HG03571 (cell line): Measurements from ENCODE around the gene LRRC74A.

ENCODE experiments used
- ATAC-seq: cut with Tn5 transposase; IDR thresholded peaks from one replicate; pipeline ENCODE4 v1.9.1; 2021; ENCODE audit not compliant: unreplicated experiment

LRRC74A gene

GRCh38 chr14:76808990-76809389 is 17.2 kb upstream of the LRRC74A start:
- ATAC-seq, result no peak

- ATAC-seq, result no peak
Observed at GRCh38 chr14:76810525-76810924, 15.7 kb upstream of the LRRC74A start.

DNA sequence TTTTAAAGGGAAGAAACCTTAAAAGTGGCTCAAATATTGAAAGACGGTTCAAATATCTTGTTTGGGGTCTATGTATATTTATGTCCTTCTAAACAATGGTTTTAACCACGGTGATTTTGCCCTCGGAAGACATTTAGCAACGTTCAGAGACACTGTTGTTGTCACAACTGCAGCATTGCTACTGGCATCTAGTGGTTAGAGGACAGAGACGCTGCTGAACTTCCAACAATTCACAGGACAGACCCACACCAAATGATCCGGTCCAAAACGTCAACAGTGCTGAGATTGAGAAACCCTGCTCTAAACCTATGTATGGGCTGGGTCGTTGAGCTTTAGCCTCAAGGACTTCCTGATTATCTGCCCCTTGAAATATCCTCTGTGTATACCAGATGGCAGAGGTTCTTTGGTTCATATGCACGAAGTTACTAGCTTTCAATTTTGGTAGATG is 15.2 kb upstream of the LRRC74A start:
- ATAC-seq, result no peak

DNA sequence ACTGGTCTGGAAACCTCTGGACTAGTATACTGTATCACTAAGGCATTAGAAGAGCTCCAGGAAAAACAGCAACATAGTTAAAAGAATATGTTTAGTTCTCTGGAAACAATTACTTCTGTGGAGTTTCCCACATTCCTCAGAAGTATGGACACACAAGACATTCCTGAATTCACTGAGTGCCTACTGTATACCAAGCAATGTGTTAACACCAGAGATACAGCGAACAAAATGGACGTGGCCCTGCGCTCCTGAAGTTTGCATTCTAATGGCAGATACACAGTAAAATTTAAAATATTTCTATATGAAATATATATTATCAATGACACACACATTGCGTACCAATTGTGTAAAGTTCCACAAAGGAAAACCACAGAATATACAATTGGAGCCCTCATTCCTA is 14.6 kb upstream of the LRRC74A start:
- ATAC-seq, result no peak

DNA sequence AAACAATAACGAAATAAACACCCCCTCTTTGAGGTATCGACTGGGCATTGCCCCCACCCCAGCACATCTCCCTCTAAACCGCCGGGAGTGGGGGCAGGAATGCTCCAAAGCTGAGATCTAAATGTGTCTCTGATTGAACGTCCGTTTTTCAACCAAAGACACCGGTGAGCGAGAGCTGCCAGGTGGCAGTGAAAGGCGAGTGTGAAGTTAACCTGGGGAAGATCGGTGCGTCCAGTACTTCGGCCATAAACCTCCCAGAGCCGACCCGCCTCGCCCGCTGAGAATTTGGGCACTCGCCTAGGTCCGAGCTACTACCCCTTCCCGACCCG is 14.2 kb upstream of the LRRC74A start:
- ATAC-seq, result no peak

DNA sequence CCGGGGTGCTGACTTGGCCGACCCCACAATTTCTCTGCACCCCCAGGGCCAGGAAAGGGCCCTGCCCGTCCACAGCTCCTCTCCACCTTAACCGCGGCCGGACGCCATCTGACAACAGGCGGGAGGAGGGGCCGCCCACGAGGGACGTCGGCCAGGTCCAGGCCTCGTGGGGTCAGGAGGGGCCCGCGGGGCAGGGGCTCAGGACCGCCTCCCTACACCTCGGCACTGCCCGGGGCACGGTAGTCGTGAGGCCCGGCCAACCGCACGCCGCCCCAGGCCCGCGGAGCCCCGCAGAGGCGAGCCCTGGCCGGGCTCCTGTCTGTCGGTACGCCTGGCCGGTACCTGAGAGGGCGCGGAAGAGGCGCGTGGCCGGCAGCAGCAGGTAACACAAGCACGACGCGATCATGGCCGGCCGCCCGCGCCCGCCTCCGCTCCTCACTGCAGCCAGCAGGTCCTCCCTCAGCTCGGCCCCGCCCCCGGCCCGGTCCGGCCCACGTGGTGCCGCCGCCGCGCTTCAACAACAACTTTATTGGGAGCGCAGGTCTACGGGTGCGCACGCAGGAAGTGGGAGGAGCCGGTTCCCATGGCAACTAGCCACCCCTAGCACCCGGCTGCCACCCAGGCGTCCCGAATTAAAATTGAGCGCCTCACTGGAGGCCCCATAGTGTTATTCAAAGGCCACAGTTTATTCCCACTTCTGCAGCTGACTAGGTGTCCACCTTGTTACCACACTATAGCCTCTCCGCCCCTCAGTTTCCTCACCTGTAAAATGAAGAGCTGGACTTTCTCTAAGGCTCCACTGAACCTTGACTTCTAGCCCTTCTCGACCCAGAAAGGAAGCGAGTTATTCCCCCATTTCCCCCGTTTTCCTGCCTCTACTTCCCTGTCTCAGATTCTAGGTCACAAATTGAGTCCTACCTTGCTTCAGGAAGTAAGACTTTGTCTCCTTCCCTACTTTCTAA is 13.5 kb upstream of the LRRC74A start, which contains the start of gene ANGEL1:
ANGEL1 (minus strand) TSS at position 461 of the 962 bp plus-strand sequence; CDS start at position 406, 55 bp downstream.
- peak; percentile 79 for ATAC-seq

- no peak for ATAC-seq
Observed at GRCh38 chr14:76814726-76815645, 11.2 kb upstream of the LRRC74A start.

DNA sequence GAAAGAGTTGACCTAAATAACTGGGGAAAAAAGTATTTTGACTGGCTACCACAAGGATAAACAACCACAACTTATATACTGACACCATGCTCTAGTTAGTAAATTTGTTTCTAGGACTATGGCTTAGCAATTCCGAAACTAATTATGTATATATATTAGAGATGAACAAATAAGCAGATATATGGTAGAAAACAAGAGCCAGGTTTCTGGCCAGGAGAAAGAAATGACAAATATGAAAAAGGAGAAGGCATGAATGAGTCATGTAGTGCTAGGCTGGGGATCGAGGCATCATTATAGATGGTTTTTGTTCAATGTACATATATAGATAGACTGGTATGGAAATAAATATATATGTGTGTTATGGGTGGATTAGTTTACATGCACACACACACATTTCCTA is 5.5 kb upstream of the LRRC74A start:
- no peak for ATAC-seq

- no peak for ATAC-seq
Observed at GRCh38 chr14:76827696-76828296, 1.6 kb downstream of the LRRC74A start.

GRCh38 chr14:76828339-76829012 is 2.3 kb downstream of the LRRC74A start:
- ATAC-seq, result no peak

GRCh38 chr14:76829013-76829365 is 2.8 kb downstream of the LRRC74A start:
- no peak for ATAC-seq

GRCh38 chr14:76829650-76830421 is 3.6 kb downstream of the LRRC74A start:
- no peak for ATAC-seq

DNA sequence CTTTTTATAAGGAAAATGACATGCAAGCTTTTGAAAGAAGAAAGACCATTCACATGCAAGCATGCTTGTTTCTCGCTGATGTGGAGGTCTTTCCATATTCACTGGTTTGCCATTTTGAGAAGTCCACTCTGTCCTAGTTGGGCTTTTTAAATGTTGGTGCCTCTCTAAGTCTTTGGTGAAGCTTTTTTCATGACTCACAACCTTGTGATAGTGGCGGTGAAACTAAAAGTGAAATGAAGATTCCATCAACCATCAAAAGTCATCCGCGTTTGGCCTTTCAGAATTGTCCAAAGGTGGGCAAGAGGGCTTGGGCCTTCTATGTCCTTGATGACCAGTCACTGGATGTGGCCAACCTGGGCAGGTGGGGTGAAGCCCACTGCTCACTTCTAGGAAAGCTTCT is 4.3 kb downstream of the LRRC74A start:
- no peak for ATAC-seq

DNA sequence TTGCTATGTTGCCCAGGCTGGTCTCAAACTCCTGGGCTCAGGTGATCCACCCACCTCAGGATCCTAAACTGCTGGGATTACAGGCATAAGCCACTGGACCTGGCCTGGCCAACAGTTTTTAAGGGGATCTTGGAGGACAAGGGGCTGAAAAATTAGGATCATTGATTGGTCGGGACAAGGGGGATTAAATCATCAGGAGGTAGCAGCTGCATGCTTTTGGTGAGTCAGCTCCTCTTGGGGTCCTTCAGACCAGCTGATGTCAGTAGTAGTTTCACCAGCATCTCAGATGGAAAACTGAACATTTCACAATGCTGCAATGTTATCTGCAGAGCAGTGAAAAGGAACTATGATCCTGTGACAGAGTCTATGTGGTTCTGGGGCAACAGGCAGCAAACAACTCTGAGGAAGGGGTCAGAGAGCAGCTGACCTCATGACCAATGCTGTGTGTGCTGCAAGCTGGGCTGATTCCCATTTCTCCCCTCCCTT is 6.3 kb downstream of the LRRC74A start:
- ATAC-seq, result no peak

DNA sequence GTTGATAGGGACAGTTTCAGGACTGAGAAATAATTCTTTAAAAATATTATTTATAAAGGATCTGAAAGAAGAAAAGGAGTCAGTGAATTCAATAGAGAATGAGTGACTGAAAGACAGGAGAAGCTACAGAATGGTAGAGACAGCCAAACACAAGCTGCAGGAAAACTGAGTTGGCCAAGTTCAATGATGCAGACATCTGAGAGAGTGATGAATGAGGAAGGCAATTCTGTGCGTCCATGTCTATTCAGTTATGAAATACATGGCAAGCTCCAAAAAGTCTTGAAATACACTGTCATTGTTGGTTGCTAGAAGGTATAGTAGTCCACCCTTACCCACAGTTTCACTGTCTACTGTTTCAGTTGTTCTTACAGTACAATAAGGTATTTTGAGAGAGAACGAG is 6.8 kb downstream of the LRRC74A start:
- no peak for ATAC-seq

DNA sequence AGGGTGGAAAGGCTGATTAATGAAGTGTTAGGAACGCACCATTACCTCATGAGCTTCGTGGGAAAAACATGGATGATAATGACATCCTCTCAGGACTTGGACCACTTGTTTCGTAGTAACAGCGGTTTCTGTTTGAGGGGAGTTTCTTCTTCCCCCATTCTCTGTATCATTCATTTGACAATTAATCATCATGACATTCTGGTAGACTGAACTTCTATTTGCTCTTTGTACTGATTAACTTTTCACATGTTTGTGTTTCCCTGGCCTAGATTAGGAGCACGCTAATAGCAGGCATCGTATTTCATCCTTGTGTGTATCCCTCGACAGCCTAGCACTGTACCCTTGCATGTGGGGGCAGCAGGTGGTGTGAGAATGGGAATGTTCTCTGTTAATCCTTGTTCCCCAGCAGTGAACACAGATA is 8.0 kb downstream of the LRRC74A start:
- no peak for ATAC-seq

GRCh38 chr14:76836029-76836630 is 9.9 kb downstream of the LRRC74A start:
- ATAC-seq, result no peak

DNA sequence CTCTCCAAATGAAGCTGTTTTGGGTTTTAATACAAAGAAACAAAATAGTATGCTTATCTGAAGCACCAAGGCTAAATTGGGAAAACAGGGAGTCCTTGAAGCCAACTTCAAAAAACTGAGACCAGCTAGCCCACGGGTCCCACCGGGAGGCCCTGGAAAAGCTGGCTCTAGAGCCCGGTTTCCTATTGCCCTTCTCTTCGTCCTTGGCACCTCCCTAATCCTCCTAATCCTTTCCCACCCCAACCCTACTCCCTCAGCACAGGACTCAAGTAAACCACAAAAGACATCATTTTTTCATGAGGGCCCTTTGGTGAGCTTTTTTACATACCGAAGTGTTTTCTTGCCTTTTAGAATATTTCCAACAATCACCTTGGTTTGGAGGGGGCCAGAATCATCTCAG is 11.3 kb downstream of the LRRC74A start:
- ATAC-seq, result no peak

- no peak for ATAC-seq
Observed at GRCh38 chr14:76842414-76842813, 16.2 kb downstream of the LRRC74A start.
